ENCODE measurements around the gene DLGAP1.
"Not testable (repeated sequence)": the region's sequence is repeated elsewhere in the genome, so short reads cannot be mapped to it uniquely, and the experiment has no call there.

Gene DLGAP1

DNA sequence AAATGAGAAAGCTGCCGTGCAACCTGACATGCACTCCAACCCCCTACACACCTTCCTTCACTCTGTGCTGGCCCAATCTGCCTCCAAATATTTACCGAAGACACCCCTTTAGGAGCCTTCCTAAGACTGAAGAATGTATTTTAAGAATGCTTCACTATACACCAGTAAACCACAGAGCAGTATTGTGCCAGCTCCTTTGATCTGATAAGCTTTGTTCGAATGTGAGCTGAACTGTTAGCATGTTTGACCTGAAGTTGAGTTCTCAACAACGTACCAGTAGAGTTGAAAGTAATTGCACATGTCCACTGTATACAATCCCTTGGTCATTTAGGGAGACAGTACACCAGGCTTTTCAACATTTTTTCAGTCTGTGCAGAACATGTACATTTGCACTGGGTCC lies 745.9 kb downstream of the DLGAP1 start:
- DNase-seq = no peak

GRCh38 chr18:3706279-3707097 lies 748.6 kb downstream of the DLGAP1 start:
- no peak for DNase-seq

DNA sequence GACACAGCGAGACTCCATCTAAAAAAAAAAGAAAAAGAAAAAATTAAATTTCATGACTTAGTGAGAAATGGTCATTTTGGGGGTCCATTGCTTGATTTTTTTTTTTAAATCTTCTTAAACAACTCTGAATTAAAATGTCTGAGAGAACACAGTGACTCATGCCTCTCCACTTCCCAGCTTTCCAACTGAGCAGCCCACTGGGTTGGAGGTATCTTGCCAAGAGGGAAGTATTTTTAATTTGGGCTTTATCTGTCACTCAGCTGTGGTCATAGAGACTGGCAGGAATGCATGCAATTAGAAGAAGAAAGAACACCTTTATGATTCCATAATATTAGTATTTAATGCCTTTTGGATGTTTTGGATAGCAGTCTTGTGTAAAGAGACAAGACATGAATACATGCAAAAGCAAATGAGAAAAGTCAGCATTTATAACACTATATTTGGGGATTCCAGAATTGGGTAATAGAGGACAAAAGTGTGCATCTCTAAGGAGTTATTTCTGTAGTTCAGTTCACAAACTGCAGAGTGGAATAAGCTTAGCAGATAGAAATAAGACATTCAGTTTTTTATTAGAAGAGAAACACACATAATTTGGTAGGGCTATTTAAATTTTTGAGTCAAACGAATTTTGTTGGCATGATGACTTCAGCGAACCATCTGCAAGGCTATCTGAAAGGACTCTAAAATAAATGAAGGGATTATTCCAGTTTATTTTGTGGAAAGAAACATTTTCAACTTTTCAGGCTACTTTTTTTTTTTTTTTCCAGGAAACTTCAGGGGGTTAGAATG lies 750.4 kb downstream of the DLGAP1 start:
- DNase-seq = no peak

GRCh38 chr18:3703732-3704176 lies 751.4 kb downstream of the DLGAP1 start:
- DNase-seq = peak; percentile 1

DNA sequence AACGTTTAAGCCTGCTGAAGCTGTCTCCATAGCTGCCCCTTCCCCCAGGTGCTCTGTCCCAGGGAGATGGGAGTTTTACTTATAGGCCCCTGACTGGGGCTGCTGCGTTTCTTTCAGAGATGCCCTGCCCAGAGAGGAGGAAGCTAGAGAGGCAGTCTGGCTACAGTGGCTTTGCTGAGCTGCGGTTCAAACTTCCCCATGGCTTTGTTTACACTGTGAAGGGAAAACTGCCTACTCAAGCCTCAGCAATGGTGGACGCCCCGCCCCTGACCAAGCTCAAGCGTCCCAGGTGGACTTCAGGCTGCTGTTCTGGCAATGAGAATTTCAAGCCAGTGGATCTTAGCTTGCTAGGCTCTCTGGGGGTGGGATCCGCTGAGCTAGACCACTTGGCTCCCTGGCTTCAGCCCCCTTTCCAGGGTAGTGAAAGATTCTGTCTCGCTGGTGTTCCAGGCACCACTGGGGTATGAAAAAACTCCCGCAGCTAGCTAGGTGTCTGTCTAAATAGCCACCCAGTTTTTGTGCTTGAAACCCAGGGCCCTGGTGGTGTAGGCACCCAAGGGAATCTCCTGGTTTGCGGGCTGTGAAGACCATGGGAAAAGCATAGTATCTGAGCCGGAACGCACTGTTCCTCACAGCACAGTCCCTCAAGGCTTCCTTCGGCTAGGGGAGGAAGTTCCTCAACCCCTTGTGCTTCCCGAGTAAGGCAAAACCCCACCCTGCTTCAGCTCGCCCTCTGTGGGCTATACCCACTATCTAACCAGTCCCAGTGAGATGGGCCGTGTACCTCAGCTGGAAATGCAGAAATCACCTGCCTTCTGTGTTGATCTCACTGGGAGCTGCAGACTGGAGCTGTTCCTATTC lies 755.2 kb downstream of the DLGAP1 start:
- DNase-seq = not testable (repeated sequence)

DNA sequence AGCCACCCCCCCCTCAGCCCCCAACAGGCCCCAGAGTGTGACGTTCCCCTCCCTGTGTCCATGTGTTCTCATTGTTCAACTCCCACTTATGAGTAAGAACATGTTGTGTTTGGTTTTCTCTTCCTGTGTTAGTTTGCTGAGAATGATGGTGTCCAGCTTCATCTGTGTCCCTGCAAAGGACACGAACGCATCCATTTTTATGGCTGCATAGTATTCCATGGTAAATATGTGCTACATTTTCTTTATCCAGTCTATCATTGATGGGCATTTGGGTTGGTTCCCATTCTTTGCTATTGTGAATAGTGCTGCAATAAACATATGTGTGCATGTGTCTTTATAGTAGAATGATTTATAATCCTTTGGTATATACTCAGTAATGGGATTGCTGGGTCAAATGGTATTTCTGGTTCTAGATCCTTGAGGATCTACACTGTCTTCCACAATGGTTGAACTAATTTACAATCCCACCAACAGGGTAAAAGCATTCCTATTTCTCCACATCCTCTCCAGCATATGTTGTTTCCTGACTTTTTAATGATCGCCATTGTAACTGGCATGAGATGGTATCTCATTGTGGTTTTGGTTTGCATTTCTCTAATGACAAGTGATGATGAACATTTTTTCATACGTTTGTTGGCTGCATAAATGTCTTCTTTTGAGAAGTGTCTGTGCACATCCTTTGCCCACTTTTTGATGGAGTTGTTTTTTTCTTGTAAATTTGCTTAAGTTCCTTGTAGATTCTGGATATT lies 760.9 kb downstream of the DLGAP1 start:
- not testable (repeated sequence) for DNase-seq

DNA sequence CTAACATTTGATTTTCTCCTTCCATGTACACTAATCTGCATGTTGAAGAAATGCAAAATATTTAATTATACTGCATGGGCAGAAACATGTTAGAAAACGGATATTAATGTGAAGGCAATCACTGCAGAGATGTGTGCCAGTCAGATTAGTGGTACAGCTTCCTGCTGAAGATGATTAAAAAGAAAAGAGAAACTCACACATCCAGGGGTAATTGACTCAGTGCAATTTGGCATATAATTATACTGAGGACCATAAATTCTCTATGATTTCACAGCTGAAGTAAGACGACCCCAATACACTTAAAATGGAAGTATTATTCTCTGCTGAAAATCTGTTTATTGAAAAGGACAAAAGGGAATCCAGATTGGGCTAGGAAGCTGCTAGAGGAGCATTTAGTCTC lies 761.7 kb downstream of the DLGAP1 start:
- DNase-seq = no peak

DNA sequence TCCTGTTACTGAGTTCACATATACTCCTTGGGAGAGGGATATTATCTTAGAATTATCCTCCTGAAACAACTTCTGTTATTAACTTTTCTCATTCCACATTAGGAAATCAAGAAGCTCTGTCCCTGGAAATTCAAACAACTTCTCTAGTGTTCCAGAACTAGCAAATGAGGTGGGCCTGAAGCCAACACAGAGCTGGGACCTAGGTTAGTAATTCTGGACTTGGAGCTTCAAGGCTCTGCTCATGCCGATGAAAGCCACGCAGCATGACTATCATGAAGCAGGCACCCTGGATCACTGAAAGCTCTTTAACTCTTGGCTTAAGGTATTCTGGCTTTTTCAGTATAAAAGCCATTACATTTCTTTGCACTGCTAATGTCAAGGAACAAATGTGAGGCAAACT lies 762.4 kb downstream of the DLGAP1 start:
- DNase-seq = no peak

GRCh38 chr18:3692113-3692621 lies 762.9 kb downstream of the DLGAP1 start:
- no peak for DNase-seq

GRCh38 chr18:3691705-3692104 lies 763.4 kb downstream of the DLGAP1 start:
- DNase-seq = no peak

DNA sequence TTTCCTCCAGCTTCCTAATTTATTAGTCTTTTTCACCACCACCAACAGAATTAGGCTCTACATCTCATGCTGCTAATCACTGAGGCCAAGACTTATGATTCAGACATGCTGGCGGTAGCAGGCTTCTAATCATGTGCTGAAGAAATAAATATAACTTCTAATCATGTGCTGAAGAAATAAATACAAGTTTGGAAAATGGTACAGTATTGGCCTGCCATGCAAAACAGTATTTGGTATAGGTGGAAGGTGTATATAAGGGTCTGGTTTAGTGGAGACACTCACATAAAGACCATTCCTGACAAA lies 764.4 kb downstream of the DLGAP1 start:
- no peak for DNase-seq

DNA sequence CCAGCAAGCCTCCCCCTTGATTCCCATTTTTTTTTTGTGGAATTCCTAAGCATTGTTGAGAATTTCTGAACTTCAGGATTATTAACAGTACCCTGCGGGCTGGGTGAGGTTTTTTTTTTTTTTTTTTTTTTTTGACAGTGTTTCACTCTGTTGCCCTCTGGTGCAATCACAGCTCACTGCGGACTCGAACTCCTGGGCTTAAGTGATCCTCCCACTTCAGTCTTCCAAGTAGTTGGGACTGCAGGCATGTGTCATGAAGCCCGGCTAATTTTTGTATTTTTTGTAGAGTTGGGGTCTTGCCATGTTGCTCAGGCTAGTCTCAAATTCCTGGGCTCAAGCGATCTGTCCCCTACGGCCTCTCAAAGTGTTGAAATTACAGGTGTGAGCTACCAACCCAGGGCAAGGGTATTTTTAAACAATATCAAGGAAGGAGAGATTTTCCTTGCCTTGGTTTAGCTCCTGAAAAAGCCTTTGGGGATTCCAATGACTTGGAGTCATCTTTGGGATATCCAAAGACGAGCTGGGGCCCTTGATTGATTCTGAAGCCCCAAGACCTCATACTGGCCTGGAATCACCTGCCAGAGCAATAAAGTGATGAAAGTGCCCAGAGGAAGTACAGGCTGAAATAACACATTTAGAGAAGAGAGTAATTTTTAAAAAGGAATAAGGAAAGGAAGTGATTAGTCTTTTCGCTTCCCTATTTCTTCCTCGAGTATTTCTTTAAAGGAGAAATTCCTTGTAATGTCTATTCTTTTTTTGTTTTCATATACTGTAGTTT lies 764.9 kb downstream of the DLGAP1 start:
- no peak for DNase-seq

DNA sequence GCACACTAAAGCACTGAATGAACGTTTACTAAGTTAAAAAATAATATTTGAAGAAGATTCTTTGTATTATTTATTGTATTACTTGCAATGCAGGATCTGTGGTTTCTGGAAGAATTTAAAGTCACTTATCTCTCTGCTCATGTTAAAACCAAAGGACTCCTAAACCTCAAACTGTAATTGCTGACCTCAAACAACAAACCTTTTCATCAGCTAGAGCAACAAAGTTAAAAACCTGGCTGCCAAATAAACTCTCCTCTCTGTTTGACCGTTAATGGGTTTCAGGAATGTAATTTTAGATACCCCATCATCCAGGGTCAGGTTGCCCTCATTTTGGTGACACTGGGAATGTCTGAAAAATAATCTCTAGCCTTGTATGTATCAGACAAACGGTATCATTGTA lies 766.0 kb downstream of the DLGAP1 start:
- DNase-seq = no peak

DNA sequence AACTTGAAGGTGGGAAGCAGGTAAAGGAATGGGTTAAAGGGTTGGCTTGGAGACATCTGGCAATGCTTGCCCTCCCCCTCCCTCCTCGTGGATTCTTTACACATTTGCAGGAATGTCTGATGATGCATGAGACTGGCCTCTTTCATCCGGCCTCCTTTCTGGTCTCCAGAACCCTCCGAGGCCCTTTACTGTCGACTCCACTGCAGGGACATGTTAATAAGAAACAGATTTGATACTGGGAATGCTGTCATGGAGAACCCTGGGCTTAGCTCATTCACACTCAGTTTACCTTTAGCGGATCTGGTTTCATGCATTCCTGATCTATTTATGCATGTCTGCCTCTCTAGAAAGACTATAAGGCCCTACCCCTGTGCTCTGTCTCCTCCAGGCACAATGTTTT lies 766.4 kb downstream of the DLGAP1 start:
- no peak for DNase-seq

GRCh38 chr18:3683483-3683882 lies 771.6 kb downstream of the DLGAP1 start:
- no peak for DNase-seq

DNA sequence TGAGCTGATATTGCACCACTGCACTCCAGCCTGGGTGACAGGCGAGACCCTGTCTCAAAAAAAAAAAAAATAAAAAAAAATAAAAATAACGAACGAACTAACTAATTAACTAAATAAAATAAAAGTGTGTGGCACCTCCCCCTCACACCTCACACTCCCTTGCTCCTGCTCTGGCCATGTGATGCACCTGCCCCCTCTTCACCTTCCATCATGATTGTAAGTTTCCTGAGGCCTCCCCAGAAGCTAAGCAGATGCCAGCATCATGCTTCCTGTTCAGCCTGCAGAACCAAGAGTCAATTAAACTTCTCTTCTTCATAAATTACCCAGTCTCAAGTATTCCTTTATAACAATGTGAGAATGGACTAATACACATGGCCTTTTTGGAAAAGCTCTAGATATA lies 773.0 kb downstream of the DLGAP1 start:
- DNase-seq = no peak

DNA sequence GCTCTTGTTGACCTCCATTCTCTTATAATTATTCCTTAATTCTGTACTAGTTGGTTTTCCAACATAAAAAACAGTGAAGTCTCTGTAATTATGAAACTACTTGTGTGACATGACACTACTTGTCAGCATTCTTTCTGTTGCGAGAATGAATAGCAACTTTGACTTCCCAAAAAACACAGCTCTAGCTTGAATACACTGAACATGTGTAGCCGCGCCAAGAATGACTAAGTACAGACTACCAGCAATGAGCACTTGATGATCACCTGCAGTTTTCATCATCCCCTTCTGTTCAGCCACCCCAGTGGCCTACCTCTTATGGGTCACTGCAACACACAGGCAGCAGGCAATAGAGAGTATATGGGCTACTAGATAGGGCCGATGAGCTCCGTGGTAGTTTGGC lies 775.9 kb downstream of the DLGAP1 start:
- DNase-seq = no peak

- DNase-seq = no peak
Measured at GRCh38 chr18:3675994-3676393, 779.1 kb downstream of the DLGAP1 start.

DNA sequence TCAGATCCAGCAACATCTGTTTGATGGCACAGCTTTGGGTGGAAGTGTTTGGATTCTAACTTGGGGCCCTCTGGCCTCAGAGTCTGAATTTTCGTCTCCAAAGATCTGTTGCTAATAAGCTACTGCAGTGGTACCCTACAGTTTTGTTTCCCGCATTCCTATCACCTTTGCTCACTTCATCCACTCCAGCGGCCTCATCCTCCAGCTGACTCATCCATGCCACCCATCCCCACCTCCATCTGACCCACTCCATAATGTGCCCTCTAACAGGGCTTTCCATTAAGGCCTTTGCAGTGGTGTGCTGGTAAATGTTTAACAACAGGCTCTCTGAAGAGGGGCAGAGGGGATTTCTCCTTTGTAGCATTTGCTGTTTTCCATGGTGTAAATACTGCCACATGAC lies 779.7 kb downstream of the DLGAP1 start:
- DNase-seq = no peak

- DNase-seq = no peak
Measured at GRCh38 chr18:3671176-3671575, 783.9 kb downstream of the DLGAP1 start.

DNA sequence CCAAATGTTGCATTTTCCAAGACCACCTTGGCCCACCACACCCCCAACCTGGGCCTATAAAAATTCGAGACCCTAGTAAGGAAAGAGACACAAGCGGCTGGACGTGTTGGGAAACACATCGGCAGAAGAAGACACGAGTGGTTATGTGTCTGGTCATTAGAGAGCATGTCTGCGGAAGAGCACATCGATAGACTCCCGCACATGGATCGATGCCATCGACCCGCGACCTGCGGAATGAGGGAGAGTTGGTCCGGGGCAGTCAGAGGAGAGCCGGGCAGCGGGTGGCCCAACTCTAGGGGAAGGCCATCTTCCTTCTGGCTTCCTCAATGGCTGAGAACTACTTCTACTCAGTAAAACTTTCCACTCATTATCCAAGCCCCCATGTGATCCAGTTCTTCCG lies 785.7 kb downstream of the DLGAP1 start:
- no peak for DNase-seq
